HepG2 (cell line): ENCODE results near the gene NSUN3. TPM values are rescaled to one million over a fixed set of nuclear protein-coding genes. Genes with fewer than 3 reads are reported as not detected.
A peak's percentile ranks its signal among the peaks of the same experiment; 100 is the strongest.

Source experiments
- BRD4 ChIP-seq: sonication (generic); formaldehyde crosslinking; IDR thresholded peaks from 2 replicates; pipeline ENCODE4 v1.4.0; 2020; ENCODE audit warnings: missing genetic modification reagents
- FOXK1 ChIP-seq: sonication (generic); formaldehyde crosslinking; IDR thresholded peaks from 2 replicates; pipeline ENCODE4 v1.4.0; 2020; ENCODE audit warnings: low read depth, missing genetic modification reagents, borderline replicate concordance
- FOXP4 ChIP-seq: sonication (generic); formaldehyde crosslinking; IDR thresholded peaks from 2 replicates; pipeline ENCODE4 v1.4.0; 2020; ENCODE audit warnings: missing genetic modification reagents
- MEIS2 ChIP-seq: sonication (generic); formaldehyde crosslinking; IDR thresholded peaks from 2 replicates; pipeline ENCODE4 v1.9.0; 2021; ENCODE audit warnings: mild to moderate bottlenecking, missing genetic modification reagents
- PATZ1 ChIP-seq: sonication (generic); formaldehyde crosslinking; IDR thresholded peaks from 2 replicates; pipeline ENCODE4 v1.4.0; 2020; ENCODE audit warnings: missing genetic modification reagents
- PAX8 ChIP-seq: sonication (generic); formaldehyde crosslinking; IDR thresholded peaks from 2 replicates; pipeline ENCODE4 v1.8.0; 2022; ENCODE audit warnings: mild to moderate bottlenecking, missing genetic modification reagents, borderline replicate concordance
- RFXAP ChIP-seq: sonication (generic); formaldehyde crosslinking; IDR thresholded peaks from 2 replicates; pipeline ENCODE4 v1.4.0; 2020; ENCODE audit warnings: missing genetic modification reagents, borderline replicate concordance
- SMC3 ChIP-seq: IDR thresholded peaks from 2 replicates; pipeline ENCODE4 v1.6.1; 2011; ENCODE audit warnings: low read length, improper control_type of control experiment
- ZBTB46 ChIP-seq: sonication (generic); formaldehyde crosslinking; IDR thresholded peaks from 2 replicates; pipeline ENCODE4 v1.4.0; 2020; ENCODE audit warnings: mild to moderate bottlenecking, missing genetic modification reagents, borderline replicate concordance
- ZMYM3 ChIP-seq: sonication (generic); formaldehyde crosslinking; IDR thresholded peaks from 2 replicates; pipeline ENCODE4 v1.5.1; 2020; ENCODE audit warnings: mild to moderate bottlenecking, missing genetic modification reagents
- ZNF121 ChIP-seq: sonication (generic); formaldehyde crosslinking; IDR thresholded peaks from 2 replicates; pipeline ENCODE4 v1.5.0; 2020; ENCODE audit warnings: mild to moderate bottlenecking, missing genetic modification reagents
- ZNF282 ChIP-seq: fragments of 450-650 bp; IDR thresholded peaks from 2 replicates; pipeline ENCODE4 v1.6.1; 2018; ENCODE audit not compliant: partially characterized antibody
- ZNF3 ChIP-seq: IDR thresholded peaks from 2 replicates; pipeline ENCODE4 v1.7.0; 2017; ENCODE audit warnings: inconsistent platforms
- ZNF331 ChIP-seq: sonication (generic); formaldehyde crosslinking; IDR thresholded peaks from 2 replicates; pipeline ENCODE4 v1.4.0; 2020; ENCODE audit warnings: missing genetic modification reagents
- ZNF354B ChIP-seq: sonication (generic); formaldehyde crosslinking; IDR thresholded peaks from 2 replicates; pipeline ENCODE4 v1.8.0; 2022; ENCODE audit warnings: mild to moderate bottlenecking, missing genetic modification reagents
- ZNF557 ChIP-seq: sonication (generic); formaldehyde crosslinking; IDR thresholded peaks from 2 replicates; pipeline ENCODE4 v1.4.0; 2020; ENCODE audit warnings: missing genetic modification reagents
- ZNF615 ChIP-seq: sonication (generic); formaldehyde crosslinking; IDR thresholded peaks from 2 replicates; pipeline ENCODE4 v1.5.0; 2020; ENCODE audit warnings: mild to moderate bottlenecking, missing genetic modification reagents, borderline replicate concordance
- ZNF766 ChIP-seq: sonication (generic); formaldehyde crosslinking; IDR thresholded peaks from 2 replicates; pipeline ENCODE4 v1.5.0; 2020; ENCODE audit warnings: missing genetic modification reagents, borderline replicate concordance
- ZNF792 ChIP-seq: IDR thresholded peaks from 2 replicates; pipeline ENCODE4 v1.6.1; 2016
- ZSCAN25 ChIP-seq: sonication (generic); formaldehyde crosslinking; IDR thresholded peaks from 2 replicates; pipeline ENCODE4 v1.8.0; 2022; ENCODE audit warnings: mild to moderate bottlenecking, missing genetic modification reagents
- polyA plus RNA-seq, 8 experiments: library from polyadenylated mRNA; depleted of rRNA in 3 of 8; stranded (reverse) in 7 of 8; unstranded in 1 of 8; fragments of >200 nt; fragmentation: Illumina TruSeq in 4 of 8; extraction: Trizol in 4 of 8; gene quantifications; 2 replicates each; pipeline versions ENCODE4 v1.2.1 to v1.2.3, GENCODE V29; 2011 to 2016; ENCODE audit warnings: low read depth in 4 of 8, missing spikeins in 1 of 8, mixed read lengths in 1 of 8; ENCODE audit not compliant: insufficient read depth in 1 of 8
- total RNA-seq, 5 experiments: library from RNA; depleted of rRNA; stranded (reverse); fragments of >200 nt; fragmentation: Illumina TruSeq; extraction: Trizol; gene quantifications; 2 replicates each; pipeline ENCODE4 v1.2.3, GENCODE V29; 2016; ENCODE audit warnings: low read depth in 1 of 5

NSUN3 gene
- total and polyA plus RNA-seq, 2 of the 13 experiments (the other 11 are each of a cell fraction or from before 2014, with no cell fraction given), result 3.2 to 10.6 TPM

GRCh38 chr3:94062513-94063404 is at the start of gene NSUN3, which contains the start of gene DHFR2 (continued):
- TF ChIP-seq ZBTB46 (CRISPR knock-in tag) (no peak), ZNF615 (CRISPR knock-in tag) (0 out of 2 replicates have a peak, but pooled peaks have one; percentile 57), MEIS2 (no peak), ZNF3 (CRISPR knock-in tag) (no peak), BRD4 (no peak), ZNF766 (CRISPR knock-in tag) (no peak), FOXP4 (CRISPR knock-in tag) (peak; percentile 26; the same call in 1 of the 2 replicates), PAX8 (no peak), PATZ1 (peak; percentile 14; the same call in 1 of the 2 replicates), ZNF331 (CRISPR knock-in tag) (peak; percentile 50), ZNF557 (CRISPR knock-in tag) (no peak), ZMYM3 (CRISPR knock-in tag) (0 out of 2 replicates have a peak, but pooled peaks have one; percentile 10), ZNF792 (CRISPR knock-in tag) (peak; percentile 13; the same call in 1 of the 2 replicates), ZNF354B (CRISPR knock-in tag) (no peak), FOXK1 (CRISPR knock-in tag) (peak; percentile 45; the same call in 1 of the 2 replicates), RFXAP (peak; percentile 66; the same call in 1 of the 2 replicates), ZNF282 (no peak), SMC3 (no peak), ZSCAN25 (no peak), ZNF121 (peak; percentile 36; the same call in 1 of the 2 replicates)
